ENCODE results near the gene VAC14.

DNA sequence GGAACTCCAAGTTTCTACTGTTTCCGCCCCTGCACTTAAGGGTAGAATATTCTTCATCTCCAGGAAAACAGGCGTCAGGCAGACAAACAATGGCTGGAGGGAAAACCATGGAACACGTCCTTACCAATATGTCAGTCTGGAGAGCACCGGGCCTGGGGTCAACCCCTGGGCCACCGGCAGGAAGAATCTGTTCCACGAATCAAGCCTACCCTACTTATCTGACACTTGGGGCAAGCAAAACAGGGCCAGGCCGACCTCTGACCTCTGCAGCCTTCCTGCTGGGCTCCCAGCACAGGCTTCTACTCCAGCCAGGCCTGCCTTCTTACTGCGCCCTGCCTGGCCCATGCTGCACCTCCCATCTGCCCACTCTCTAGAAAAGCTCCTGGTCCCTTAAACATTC lies 10.1 kb downstream of the VAC14 start:
- TF ChIP-seq SUZ12 (IDR thresholded peaks at IDR 0.05) (no peak), FOXK2 (IDR thresholded peaks at IDR 0.05) (no peak), SP1 (IDR thresholded peaks at IDR 0.05) (no peak), TARDBP (IDR thresholded peaks at IDR 0.05) (no peak)
